PC-3 (cell line): Measurements from ENCODE around the gene SH2D6.

ENCODE experiments used
- EZH2 ChIP-seq: fragments of 300-600 bp; sonication (generic); IDR thresholded peaks from one replicate; pipeline ENCODE4 v1.6.1; 2017; ENCODE audit warnings: antibody characterized with exemption, mild to moderate bottlenecking, low read length; ENCODE audit not compliant: unreplicated experiment
- EZH2phosphoT487 ChIP-seq: fragments of 300-600 bp; sonication (generic); IDR thresholded peaks from 2 replicates; pipeline ENCODE4 v1.6.1; 2018; ENCODE audit warnings: mild to moderate bottlenecking, antibody characterized with exemption, low read length, borderline replicate concordance
- TF ChIP-seq, protein P1 (sequence below): fragments of 300-600 bp; sonication (generic); conservative IDR thresholded peaks from 2 replicates; pipeline ENCODE4 v1.5.1; 2017; ENCODE audit warnings: antibody characterized with exemption, low read depth, mild to moderate bottlenecking, low read length

DNA sequence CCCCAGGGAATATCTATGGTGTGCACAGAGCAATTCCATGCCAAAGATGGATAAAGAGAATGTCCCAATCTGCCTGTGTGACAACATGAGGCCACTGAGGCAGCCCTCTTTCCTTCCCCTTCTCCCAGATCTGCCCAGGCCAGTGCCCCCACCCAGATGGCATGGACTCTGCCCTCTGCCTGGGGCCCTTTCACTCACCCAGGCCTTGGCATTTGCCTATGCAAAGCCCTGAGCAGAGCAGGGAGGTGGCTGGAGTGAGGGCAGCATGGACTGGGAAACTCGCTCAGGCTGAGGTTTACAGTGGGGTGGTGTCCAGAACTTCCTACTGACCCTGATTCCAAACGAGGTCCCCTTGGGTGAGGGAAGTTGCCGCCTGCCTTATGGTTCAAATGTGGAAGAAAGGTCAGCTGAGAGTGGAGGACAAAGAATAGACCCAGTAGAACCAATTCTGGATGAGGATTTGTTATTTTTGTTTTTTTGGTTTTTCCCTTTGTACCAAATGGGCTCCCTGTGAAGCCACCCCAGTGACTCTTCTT lies 8.9 kb downstream of the SH2D6 start:
- TF ChIP-seq EZH2phosphoT487 (no peak), EZH2 (no peak)
- TF ChIP-seq, protein P1, sequence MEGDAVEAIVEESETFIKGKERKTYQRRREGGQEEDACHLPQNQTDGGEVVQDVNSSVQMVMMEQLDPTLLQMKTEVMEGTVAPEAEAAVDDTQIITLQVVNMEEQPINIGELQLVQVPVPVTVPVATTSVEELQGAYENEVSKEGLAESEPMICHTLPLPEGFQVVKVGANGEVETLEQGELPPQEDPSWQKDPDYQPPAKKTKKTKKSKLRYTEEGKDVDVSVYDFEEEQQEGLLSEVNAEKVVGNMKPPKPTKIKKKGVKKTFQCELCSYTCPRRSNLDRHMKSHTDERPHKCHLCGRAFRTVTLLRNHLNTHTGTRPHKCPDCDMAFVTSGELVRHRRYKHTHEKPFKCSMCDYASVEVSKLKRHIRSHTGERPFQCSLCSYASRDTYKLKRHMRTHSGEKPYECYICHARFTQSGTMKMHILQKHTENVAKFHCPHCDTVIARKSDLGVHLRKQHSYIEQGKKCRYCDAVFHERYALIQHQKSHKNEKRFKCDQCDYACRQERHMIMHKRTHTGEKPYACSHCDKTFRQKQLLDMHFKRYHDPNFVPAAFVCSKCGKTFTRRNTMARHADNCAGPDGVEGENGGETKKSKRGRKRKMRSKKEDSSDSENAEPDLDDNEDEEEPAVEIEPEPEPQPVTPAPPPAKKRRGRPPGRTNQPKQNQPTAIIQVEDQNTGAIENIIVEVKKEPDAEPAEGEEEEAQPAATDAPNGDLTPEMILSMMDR: no peak
